Lower lobe of right lung (tissue), 2 donors: Measurements from ENCODE around the gene TMEM170B. TPM values are rescaled to one million over a fixed set of nuclear protein-coding genes. Genes with fewer than 3 reads are reported as not detected.

Experiments
- ATAC-seq, 2 donors: fragments of 200-7000 bp; cut with Tn5 transposase; one replicate each; pipeline ENCODE4 v1.9.1; 2020 to 2022; ENCODE audit warnings: mild to moderate bottlenecking in 2 of 2, moderate library complexity in 2 of 2
- DNase-seq: peaks from one replicate; pipeline ENCODE4 v3.0.0-alpha.2; 2020
- H3K27ac ChIP-seq: fragments of 200-600 bp; one replicate; pipeline ENCODE4 v1.8.0; 2022
- H3K27me3 ChIP-seq: fragments of 200-600 bp; one replicate; pipeline ENCODE4 v1.8.0; 2022; ENCODE audit warnings: low read depth
- H3K36me3 ChIP-seq: fragments of 200-600 bp; one replicate; pipeline ENCODE4 v1.8.0; 2022; ENCODE audit warnings: mild to moderate bottlenecking
- H3K4me1 ChIP-seq: fragments of 200-600 bp; one replicate; pipeline ENCODE4 v1.8.0; 2022
- H3K4me3 ChIP-seq: fragments of 200-600 bp; one replicate; pipeline ENCODE4 v1.8.0; 2022; ENCODE audit warnings: mild to moderate bottlenecking
- H3K9me3 ChIP-seq: fragments of 200-600 bp; one replicate; pipeline ENCODE4 v1.8.0; 2022
- CTCF ChIP-seq: fragments of 200-600 bp; IDR thresholded peaks from one replicate; pipeline ENCODE4 v1.8.0; 2022; ENCODE audit warnings: antibody characterized with exemption, mild to moderate bottlenecking
- intact Hi-C: fragments of 100-400 bp; cut with DNase I; formaldehyde crosslinking; loops from one replicate; pipeline ENCODE4 v1.11.0; 2022
- total RNA-seq: library from RNA; stranded (reverse); fragmentation: NEBNext Ultra II Directional; extraction: Animal tissue kit (Norgen Biotek cat#: 25700); gene quantifications from one replicate; pipeline ENCODE4 v1.2.1, GENCODE V29; 2021
- donor health status: DM: no; HTN: yes; CAD: no; lungs with severe emphysema.

TMEM170B gene
- total RNA-seq, 1 donor from 2014 or later: 12.4 TPM

DNA sequence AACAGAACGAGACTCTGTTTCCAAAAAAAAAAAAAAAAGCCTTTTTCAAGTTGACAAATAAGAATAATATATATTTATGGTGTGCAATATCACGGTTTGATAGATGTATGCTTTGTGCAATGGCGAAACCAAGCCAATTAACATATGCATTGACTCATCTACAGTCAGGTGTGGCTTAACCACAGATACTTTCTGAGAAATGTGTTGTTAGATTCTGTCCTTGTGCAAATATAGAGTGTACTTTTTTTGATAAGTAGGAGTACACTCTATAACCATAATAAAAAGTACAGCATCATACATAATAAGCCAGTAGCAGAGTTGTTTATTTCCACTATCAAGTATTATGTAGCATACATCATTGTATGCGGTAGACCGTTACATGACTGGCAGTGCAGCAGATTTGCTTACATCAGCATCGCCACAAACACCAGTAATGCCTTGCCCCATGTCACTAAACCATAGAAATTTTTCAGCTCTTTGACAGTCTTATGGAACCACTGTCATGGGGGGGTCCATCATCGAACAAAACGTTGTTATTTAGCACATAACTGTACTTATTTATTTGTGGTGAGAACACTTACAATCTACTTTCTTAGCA is 59.2 kb downstream of the TMEM170B start:
- DNase-seq (no peak), ATAC-seq (no peak)
- Histone ChIP-seq H3K27ac (no peak overlapping the region), H3K36me3 (no peaks in the 10 kb centered on the region), H3K4me3 (no peak overlapping the region), H3K4me1 (peaks cover 4% of the 10 kb centered on the region), H3K27me3 (no peaks in the 10 kb centered on the region), H3K9me3 (no peaks in the 10 kb centered on the region)
- no peak for TF ChIP-seq CTCF
- intact Hi-C loops: no loop called here

- Histone ChIP-seq H3K27me3 (no peaks in the 10 kb centered on the region), H3K36me3 (no peaks in the 10 kb centered on the region), H3K4me3 (no peak overlapping the region), H3K9me3 (no peaks in the 10 kb centered on the region), H3K4me1 (no peaks in the 10 kb centered on the region), H3K27ac (no peak overlapping the region)
- intact Hi-C loops: no loop called here
- no peak for DNase-seq
- peak; percentile 61 to 65 for ATAC-seq
- TF ChIP-seq CTCF: no peak
Observed at GRCh38 chr6:11598687-11599086, 61.1 kb downstream of the TMEM170B start.

DNA sequence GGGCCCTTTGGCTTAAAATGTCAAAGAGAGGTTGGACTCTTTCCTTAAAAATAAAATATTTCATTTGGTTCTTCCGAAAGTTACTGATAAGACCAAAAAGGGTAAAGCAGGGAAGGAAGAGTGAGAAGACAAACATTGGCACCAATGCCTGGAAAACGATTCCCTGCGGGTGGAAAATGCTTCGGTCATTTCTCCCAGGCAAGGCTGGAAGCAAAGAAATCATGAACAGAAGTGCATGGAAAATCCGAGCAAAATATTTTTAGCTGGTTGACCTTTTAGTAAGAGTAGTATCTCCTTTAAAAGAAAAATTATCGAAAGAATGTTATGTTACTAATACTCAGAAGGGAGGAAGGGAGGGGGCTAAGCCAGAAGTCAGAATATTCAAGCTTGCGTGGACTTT is 62.7 kb downstream of the TMEM170B start:
- intact Hi-C loops: no loop called here
- no peak overlapping the region for H3K4me3 ChIP-seq

DNA sequence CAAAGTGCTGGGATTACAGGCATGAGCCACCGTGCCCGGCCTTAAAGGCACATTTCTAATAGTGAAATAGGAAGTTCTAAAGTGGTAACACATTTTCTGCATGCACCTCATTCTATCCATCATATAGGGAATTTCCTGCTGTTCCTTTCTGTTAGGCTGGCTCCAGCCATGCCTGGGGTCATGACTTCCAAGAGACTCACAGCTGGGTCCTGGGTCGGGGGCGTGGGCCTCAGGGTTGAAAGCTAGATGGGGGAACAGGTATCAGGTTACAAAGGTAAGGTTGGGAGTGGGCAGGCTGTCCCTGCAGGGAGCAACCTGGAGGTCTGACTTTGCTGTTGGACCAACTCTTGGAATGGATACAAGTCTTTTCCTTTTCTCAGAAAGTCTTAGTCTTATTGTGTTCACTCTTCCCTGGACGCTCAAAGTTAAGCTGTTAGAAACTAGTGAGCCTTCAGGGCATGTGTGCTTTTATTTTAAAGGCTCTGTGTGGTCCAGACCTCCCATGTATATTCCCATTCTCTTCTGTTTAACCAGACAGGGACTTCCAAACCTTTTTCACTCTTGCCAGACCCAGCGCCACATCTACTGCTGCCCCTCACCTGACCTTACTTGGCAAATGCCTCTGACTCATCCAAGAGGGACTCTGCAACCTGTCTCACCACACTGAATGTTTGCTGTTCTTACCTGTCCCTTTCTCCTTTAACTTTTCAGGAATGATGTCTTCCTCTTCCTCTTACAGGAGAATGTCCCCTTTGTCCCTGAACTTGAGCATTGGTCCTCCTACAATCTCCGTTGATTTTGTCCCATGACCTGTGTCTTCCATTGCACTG is 64.4 kb downstream of the TMEM170B start:
- Histone ChIP-seq H3K36me3 (no peaks in the 10 kb centered on the region), H3K4me3 (no peak overlapping the region), H3K4me1 (peaks cover 20% of the 10 kb centered on the region), H3K9me3 (no peaks in the 10 kb centered on the region), H3K27me3 (no peaks in the 10 kb centered on the region), H3K27ac (no peak overlapping the region)
- ATAC-seq: no peak
- TF ChIP-seq CTCF: no peak
- intact Hi-C loops: no loop called here
- DNase-seq: no peak

More for the DNA sequence above, 62.7 kb downstream of the TMEM170B start:
- H3K9me3 ChIP-seq: no peaks in the 10 kb centered on the region
- no peaks in the 10 kb centered on the region for H3K36me3 ChIP-seq
- no peak for DNase-seq
- H3K27ac ChIP-seq: no peak overlapping the region
- H3K4me1 ChIP-seq: peaks cover 4% of the 10 kb centered on the region
- no peaks in the 10 kb centered on the region for H3K27me3 ChIP-seq
- no peak for TF ChIP-seq CTCF
- ATAC-seq: no peak

GRCh38 chr6:11604215-11604614 is 66.7 kb downstream of the TMEM170B start:
- Histone ChIP-seq H3K27me3 (no peaks in the 10 kb centered on the region), H3K4me1 (peaks cover 41% of the 10 kb centered on the region), H3K36me3 (no peaks in the 10 kb centered on the region), H3K27ac (no peak overlapping the region), H3K4me3 (no peak overlapping the region), H3K9me3 (no peaks in the 10 kb centered on the region)
- intact Hi-C loops: no loop called here
- TF ChIP-seq CTCF: no peak
- no peak for DNase-seq
- ATAC-seq: peak in 1 of 2 donors; percentile 59
